Retinal pigment epithelial cell (primary cell): ENCODE measurements around the gene TRIM24.
A peak's percentile ranks its signal among the peaks of the same experiment; 100 is the strongest.
"Not testable (repeated sequence)": the region's sequence is repeated elsewhere in the genome, so short reads cannot be mapped to it uniquely, and the experiment has no call there.

Experiments used
- DNase-seq: peaks from one replicate; pipeline ENCODE4 v3.0.0-alpha.2; 2010; ENCODE audit warnings: low read depth
- H3K4me3 ChIP-seq: 2 replicates; pipeline ENCODE4 v1.5.1; 2011; ENCODE audit warnings: mild to moderate bottlenecking, low read length, control low read depth, moderate library complexity
- CTCF ChIP-seq: conservative IDR thresholded peaks from 2 replicates; pipeline ENCODE4 v1.5.1; 2011; ENCODE audit warnings: low read depth, low read length, control low read depth, inconsistent platforms

TRIM24 gene

DNA sequence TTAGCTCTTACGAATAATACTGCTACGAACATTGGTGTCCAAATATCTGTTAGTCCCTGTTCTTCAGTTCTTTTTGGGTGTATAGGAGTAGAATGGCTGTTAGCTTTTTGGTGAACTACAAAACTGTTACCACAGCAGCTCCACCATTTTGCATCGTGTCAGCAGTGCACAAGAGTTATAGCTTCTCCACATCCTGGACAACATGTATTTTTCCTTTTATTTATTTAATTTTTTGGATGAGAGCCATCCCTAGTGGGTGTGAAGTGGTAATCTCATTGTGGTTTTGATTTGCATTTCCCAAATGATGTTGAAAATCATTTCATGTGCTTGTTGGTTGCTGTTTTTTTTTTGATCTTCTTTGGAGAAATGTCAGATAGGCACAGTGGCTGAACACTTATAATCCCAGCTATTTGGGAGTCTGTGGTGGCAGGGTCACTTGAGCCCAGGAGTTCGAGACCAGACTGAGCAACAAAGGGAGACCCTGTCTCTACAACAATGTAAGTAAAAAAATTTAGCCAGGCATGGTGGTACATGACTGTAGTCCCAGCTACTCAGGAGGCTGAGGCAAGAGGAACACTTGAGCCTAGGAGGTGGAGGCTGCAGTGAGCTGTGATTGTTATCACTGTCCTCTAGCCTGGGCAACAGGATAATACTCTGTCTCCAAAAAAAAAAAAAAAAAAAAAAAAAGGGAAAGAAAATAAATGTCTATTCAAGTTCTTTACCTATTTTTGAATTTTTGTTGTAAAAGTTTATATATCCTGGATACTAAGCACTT is 31.7 kb downstream of the TRIM24 start:
- TF ChIP-seq CTCF, result no peak
- DNase-seq, result peak; percentile 14
- no peak overlapping the region for H3K4me3 ChIP-seq

DNA sequence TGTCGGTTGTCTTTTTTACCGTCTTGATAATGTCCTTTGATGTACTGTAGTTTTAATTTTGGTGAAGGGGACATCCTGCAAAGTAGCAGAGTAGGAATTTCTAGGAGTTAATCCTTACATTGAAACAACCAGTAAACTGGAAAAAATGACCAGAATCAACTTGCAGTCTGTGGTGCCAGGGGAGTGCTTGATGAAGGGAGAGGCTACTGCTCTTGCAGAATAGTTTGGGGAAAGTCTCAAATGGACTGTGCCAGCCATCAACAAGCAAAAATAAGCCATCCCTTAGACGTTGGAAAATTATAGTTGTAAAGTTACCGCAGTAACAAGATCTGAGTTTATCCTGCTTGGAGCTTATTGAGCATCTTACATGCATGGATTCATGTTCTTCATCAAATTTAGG is 32.4 kb downstream of the TRIM24 start:
- H3K4me3 ChIP-seq, result no peak overlapping the region
- no peak for TF ChIP-seq CTCF
- DNase-seq, result no peak

DNA sequence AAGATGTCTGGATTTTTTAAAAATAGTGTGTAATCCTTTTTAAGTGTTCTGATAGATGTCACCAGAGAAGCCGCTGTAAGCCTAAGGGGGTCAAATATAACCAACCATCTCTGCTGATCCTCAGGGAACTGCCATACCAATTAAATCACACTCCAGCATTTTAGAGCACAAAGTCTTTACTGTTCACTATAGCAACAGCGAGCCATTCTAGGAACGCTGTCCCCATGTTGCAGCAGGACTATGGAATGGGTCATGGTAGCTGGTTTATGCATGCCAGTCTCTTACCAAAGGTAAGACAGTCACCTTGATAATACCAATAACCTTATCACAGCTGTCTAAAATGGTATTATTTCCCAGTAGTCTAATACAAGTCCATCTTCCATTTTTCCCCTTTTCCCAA is 33.5 kb downstream of the TRIM24 start:
- TF ChIP-seq CTCF, result no peak
- no peak for DNase-seq
- no peak overlapping the region for H3K4me3 ChIP-seq

DNA sequence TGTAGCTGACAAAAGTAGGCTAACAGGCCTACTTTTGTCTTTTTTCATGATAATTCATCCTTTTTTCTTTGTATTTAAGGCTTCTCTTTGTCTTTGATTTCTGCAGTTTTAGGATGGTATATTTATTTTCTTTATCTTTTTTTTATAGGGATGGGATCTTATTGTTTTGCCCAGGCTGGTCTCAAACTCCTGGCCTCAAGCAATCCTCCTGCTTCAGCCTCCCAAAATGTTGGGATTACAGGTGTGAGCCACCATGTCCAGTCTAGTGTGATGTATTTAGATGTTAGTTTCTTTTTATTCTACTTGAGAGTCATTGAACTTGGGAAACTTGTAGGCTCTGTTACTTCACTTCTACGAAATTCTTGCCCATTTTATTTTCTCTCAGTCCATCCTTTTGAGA is 35.4 kb downstream of the TRIM24 start:
- no peak for TF ChIP-seq CTCF
- no peak for DNase-seq
- no peak overlapping the region for H3K4me3 ChIP-seq

DNA sequence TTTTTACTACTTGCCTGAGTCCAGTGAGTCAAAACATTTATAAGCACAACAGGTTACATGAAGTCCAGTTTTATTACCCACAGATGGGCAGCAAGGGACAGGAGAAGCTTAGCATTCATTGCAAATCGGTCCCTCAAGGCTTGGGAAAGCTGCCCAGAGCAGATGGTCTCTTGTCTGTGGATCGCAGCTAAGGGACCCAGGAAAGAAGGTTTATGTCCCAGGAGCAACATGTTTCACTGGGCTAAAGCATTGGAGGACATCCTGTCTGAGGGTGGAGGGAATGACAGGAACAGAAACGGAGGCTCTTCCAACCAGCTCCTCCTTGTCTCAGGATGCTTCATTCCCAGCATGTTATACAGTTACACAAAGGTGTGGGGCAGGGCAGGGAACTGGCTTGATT is 39.3 kb downstream of the TRIM24 start:
- no peak overlapping the region for H3K4me3 ChIP-seq
- TF ChIP-seq CTCF, result no peak
- no peak for DNase-seq

DNA sequence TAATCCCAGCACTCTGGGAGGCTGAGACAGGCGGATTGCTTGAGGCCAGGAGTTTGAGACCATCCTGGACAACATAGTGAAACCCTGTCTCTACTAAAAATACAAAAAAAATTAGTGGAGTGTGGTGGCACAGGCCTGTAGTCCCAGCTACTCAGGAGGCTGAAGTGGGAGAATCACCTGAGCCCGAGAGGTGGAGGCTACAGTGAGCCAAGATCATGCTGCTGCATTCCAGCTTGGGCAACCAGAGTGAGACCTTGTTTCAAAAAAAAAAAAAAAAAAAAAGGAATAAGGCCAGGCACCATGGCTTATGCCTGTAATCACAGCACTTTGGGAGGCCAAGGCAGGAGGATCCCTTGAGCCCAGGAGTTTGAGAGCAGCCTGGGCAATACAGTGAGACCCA is 40.2 kb downstream of the TRIM24 start:
- DNase-seq, H3K4me3 ChIP-seq: not testable (repeated sequence)

GRCh38 chr7:138500892-138501291 is 40.8 kb downstream of the TRIM24 start:
- no peak for DNase-seq
- TF ChIP-seq CTCF, result no peak
- no peak overlapping the region for H3K4me3 ChIP-seq
